ENCODE results near the gene SKI.

Gene SKI

DNA sequence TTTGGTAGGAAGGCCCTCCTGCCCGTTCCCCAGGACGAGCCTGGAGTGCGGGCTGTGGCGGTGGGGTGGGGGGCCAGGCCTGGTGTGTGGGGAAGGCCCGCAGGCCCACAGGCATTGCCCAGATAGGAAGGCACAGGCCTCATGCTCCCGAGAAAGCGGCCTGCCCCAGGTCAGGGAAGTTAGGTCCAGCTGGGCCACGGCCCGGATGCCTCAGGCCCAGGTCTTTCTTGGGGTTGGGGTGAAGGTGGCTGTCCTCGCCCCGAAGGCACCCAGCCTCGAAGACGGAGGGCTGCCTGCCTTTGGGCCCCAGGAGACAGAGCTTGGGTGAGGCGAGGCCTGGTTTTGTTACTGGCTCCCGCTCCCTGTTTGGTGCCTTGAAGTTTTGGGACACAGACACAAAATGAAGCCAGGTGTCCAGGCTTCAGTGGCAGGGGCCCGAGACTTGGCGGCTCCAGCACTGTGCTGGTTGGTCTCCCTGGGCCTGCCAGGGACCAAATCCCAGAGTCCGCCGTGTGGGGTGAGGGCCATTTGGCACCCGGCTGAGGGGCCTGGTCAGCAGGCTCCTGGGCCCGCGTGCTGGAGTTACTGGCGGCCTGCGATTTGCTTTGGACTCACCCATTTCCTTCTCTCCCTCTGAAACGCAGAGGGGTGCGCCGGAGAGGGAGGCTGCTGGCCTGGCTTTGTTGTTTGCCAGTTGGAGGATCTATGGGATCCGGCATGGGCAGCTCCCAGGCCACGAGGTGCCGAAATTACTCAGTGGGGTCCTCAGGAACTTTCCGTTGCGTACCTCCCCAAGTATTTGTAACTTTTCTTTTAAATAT lies 2.0 kb downstream of the SKI start:
- no peak for DNase-seq (ENCODE audit: low spot score)

DNA sequence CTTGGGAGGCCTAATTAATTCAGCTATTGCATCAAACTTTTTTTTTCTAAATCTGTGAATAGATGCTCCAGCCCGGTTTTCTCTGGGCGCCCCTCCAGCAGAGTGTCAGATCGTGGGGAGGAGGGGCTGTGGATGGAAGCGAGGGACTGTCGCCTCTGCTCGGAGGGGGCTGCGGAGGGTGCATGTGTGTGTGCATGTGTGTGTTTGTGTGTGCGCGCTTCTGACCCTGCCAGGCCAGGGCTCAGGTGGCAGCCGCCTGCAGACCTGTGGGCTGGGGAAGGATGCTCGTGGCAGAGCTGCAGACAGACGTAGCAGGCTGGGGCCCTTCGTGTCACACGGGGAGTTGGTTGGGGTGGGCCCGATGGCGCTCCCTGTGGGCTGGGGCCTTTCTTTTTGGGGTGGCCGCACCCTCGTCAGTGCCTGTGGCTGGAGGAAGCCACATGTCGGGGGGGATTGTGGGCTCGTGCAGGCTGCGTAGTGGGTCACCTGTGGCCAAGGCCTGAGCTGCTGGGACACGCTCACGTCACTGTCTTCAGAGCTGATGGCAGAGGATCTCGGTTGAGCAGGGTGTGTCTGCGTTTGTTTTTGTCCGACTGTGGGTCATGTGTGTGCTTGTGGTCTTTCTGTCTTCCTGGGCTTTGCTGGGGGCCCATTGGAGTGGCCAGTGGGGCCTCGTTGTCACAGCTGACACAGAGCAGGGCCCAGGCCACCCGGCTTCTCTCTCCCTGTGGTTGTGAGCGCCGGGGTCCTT lies 2.8 kb downstream of the SKI start:
- no peak for DNase-seq (ENCODE audit: low spot score)

GRCh38 chr1:2231532-2232254 lies 3.6 kb downstream of the SKI start:
- DNase-seq (ENCODE audit: low spot score): no peak

GRCh38 chr1:2232255-2232915 lies 4.3 kb downstream of the SKI start:
- no peak for DNase-seq (ENCODE audit: low spot score)

- no peak for DNase-seq (ENCODE audit: low spot score)
Observed at GRCh38 chr1:2232916-2233438, 4.9 kb downstream of the SKI start.

- no peak for DNase-seq (ENCODE audit: low spot score)
Observed at GRCh38 chr1:2233468-2233867, 5.3 kb downstream of the SKI start.

GRCh38 chr1:2233997-2234761 lies 6.1 kb downstream of the SKI start:
- no peak for DNase-seq (ENCODE audit: low spot score)

GRCh38 chr1:2234762-2235113 lies 6.6 kb downstream of the SKI start:
- no peak for DNase-seq (ENCODE audit: low spot score)

- no peak for DNase-seq (ENCODE audit: low spot score)
Observed at GRCh38 chr1:2235300-2235998, 7.3 kb downstream of the SKI start.

- DNase-seq (ENCODE audit: low spot score): no peak
Observed at GRCh38 chr1:2236695-2237677, 8.9 kb downstream of the SKI start.

GRCh38 chr1:2237773-2238172 lies 9.7 kb downstream of the SKI start:
- no peak for DNase-seq (ENCODE audit: low spot score)

DNA sequence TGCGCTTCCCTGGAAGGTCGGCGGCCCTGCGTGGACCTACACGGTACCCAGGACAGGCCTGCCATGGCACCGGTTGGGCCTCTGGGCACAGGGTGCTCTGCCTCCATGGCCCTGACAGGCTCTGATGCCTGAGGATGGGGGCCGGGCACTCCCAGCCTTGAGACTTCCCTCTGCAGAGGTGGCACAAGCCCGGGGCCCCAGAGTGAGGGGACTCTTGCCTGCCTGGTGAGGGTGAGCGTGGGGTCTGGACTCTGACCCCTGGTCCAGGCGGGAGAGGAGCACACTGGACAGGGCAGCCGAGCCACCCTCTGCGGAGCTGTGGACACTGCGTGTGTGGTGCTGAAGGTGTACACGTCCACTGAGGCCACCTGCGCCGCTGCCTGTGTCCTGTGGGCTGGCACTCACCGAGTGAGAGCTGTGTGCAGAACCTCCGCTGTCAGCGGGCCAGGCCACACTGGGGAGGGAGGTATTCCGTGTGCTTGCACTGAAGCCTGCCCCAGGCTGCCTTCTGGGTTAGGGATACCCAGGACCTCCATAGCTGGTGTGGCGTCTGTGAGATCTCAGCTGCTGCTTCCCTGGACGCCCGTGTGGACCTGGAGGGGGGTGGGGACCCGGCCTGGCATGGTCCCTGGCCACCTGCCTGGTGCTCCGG lies 10.4 kb downstream of the SKI start:
- DNase-seq (ENCODE audit: low spot score): no peak

- DNase-seq (ENCODE audit: low spot score): no peak
Observed at GRCh38 chr1:2239013-2239370, 10.9 kb downstream of the SKI start.

GRCh38 chr1:2239384-2239985 lies 11.4 kb downstream of the SKI start:
- DNase-seq (ENCODE audit: low spot score): no peak

GRCh38 chr1:2240270-2241156 lies 12.4 kb downstream of the SKI start:
- no peak for DNase-seq (ENCODE audit: low spot score)

GRCh38 chr1:2241820-2242219 lies 13.7 kb downstream of the SKI start:
- no peak for DNase-seq (ENCODE audit: low spot score)
